Right forelimb (tissue), 1 donor: ENCODE results near the gene RIN1.
A peak's percentile ranks its signal among the peaks of the same experiment; 100 is the strongest.
"Not testable (repeated sequence)": the region's sequence is repeated elsewhere in the genome, so short reads cannot be mapped to it uniquely, and the experiment has no call there.

ENCODE experiments used
- DNase-seq: peaks from one replicate; pipeline ENCODE4 v3.0.0-alpha.2; 2018

The RIN1 gene, protein sequence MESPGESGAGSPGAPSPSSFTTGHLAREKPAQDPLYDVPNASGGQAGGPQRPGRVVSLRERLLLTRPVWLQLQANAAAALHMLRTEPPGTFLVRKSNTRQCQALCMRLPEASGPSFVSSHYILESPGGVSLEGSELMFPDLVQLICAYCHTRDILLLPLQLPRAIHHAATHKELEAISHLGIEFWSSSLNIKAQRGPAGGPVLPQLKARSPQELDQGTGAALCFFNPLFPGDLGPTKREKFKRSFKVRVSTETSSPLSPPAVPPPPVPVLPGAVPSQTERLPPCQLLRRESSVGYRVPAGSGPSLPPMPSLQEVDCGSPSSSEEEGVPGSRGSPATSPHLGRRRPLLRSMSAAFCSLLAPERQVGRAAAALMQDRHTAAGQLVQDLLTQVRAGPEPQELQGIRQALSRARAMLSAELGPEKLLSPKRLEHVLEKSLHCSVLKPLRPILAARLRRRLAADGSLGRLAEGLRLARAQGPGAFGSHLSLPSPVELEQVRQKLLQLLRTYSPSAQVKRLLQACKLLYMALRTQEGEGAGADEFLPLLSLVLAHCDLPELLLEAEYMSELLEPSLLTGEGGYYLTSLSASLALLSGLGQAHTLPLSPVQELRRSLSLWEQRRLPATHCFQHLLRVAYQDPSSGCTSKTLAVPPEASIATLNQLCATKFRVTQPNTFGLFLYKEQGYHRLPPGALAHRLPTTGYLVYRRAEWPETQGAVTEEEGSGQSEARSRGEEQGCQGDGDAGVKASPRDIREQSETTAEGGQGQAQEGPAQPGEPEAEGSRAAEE

DNA sequence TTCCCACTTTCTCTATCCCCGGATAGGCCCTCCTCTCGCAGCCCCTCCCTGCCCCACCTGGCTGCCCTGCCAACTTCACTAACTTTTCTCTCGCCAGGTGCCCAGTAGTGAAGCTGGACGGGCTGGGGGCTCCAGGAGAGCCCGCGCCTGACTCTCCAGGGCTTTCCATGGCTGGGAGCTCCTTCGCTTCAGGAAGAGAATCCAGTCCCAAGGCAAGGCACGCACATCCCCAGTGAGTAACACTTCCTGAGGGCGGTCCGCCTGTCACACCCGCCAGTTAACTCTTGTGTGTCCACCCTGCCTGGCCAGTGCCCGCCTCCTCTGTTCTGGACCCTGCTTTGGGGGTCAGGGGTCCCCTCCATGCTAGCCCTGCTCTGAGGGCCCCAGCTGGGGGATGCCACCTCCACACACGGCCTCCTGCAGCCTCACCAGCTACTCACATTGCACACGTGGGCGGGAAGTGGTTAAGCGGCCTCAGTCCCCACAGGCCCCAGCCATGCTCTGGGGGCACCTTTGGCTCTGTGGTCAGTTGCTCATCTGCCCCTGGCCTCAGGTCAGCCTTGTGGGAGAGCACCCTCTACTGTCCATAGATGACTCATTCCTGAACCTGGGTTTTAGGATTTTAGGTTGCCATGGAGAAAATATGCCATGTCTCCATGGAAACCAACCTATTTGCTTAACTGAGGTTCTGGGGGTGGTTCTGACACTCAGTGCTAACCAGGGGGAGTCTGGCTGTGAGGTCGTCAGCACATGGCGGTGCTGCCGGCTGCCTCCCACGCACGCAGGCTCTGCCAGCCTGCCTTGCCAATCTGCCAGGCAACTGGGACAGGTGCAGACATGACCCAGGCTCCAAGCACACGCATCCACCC is at the start of gene RIN1:
Gene RIN1 (minus strand): TSS at position 201 of the 869 bp plus-strand sequence. CDS start 32 bp downstream, at position 169.
- DNase-seq, result peak; percentile 71

- DNase-seq, result not testable (repeated sequence)
Measured at GRCh38 chr11:66384316-66384715, 48.1 kb upstream of the RIN1 start.

- not testable (repeated sequence) for DNase-seq
Measured at GRCh38 chr11:66380264-66380663, 44.0 kb upstream of the RIN1 start.

GRCh38 chr11:66373690-66374287 is 37.6 kb upstream of the RIN1 start:
- DNase-seq, result not testable (repeated sequence)

DNA sequence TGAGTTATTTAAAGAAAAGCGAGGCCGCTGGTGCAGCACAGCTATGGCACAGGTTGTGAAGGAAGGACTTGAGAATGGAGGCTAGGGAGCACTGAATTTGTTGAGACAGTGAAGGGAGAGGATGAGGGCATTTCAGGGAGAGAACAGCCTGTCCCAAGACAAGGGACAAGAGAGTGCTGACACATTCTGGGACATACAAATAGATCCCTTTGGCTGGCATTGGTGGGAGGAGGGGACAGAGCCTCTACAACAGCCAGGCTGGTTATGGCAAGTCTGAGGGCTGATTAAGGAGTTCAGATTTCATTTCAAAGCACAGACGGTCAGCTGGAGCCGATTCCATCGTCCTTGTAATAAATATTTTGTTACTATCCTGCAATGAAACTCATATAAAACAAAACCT is 37.0 kb upstream of the RIN1 start:
- no peak for DNase-seq

GRCh38 chr11:66371627-66372415 is 35.6 kb upstream of the RIN1 start, which contains the start of gene SLC29A2:
Gene SLC29A2 (minus strand): TSS chr11:66371760. CDS start chr11:66371591, 169 bp downstream.
- peak; percentile 63 for DNase-seq

DNA sequence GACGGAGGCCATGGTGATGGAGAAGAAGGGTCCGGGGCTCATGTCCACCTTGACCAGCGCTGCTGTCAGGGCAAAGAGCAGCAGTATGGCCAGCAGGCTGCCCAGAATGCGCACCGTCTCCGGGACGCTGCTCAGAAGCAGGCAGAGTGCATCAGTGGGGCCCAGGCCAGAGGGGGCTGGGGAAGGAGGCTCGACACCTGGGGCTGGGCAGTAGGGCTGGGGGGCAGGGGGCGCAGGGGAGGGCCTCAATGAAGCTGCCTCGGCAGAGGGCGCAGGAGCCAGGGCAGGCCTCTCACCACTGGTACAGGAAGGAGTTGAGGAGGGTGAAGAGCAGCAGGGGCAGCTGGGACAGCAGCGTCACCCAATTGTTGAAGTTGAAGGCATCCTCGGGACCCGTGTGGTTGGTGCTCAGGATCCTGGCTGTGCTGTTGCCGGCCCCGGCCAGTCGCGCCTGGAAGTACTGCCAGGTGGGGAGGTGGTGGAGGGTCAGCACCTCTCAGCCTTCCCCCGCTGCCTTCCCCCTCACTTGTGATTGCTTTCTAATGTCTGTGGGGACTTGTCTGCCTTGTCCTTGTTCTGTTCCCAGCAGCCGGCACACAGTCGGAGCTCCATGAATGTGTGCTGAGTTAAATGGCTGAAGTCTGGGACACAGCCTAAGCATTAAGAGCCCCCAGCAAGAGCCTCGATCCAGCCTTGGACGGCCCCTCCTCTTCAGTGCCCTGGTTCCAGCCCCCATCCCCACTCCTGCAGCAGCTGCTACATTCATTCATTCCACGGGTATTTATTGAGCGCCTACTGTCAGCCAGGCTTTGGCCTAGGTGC is 33.0 kb upstream of the RIN1 start:
- no peak for DNase-seq

DNA sequence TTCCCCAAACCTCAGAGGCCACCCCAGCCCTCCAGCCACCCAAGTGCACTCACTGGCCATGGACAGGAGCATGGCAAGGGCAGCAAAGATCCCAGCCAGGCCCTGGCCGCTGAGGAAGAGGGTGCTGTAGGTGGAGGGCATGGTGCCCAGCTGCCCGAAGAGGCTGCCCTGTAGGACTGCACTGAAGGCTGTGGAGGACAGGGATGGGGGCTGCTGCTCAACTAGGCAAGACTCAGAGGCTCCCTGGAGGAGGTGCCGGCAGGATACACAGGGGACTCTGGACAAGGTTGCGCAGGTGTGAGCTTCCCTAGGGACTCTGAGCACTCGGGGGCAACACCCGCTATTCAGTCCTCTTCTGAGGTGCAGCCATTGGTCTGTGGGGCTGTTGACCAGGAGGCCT is 32.2 kb upstream of the RIN1 start:
- DNase-seq, result no peak

DNA sequence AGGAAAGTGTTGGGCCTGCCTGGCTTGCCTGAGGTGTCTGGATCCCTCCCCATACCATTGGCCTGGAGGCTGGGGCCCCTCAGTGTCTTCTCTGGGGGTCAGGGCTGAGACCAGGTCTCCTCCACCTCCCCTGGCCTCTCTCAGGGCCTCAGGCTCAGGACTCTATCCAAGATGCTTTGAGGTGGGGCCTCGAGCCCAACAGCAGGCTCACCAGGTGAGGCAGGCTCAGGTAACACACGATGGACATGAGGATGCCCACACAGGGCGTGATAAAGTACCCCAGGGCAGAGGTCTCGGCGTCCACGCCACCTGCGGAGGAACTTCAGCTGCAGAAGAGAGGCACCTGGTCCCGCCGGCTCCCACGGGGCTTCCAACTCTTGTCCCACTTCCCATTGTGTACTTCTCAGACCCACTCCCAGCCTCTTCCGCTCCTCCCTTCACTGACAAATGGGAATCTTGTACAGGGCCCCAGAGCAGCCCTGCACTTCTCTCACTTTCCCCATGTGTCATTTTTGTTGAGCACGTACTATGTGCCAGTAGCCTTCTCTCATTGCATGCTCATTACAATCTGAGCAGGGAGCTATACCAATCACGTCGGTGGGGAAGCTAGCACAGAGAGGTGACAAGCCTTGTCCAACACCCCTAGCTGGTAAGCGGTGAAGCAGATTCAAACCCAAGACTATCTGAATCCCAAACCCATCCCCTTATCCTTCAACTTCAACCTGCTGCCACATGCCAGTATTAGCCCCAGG is 31.5 kb upstream of the RIN1 start:
- no peak for DNase-seq

- DNase-seq, result no peak
Measured at GRCh38 chr11:66366844-66367477, 30.7 kb upstream of the RIN1 start.

GRCh38 chr11:66365711-66366619 is 29.7 kb upstream of the RIN1 start:
- DNase-seq, result no peak

GRCh38 chr11:66365166-66365565 is 28.9 kb upstream of the RIN1 start:
- DNase-seq, result no peak

- DNase-seq, result peak; percentile 63
Measured at GRCh38 chr11:66363805-66364535, 27.7 kb upstream of the RIN1 start.

- no peak for DNase-seq
Measured at GRCh38 chr11:66363187-66363601, 27.0 kb upstream of the RIN1 start.

GRCh38 chr11:66362481-66363147 is 26.4 kb upstream of the RIN1 start:
- no peak for DNase-seq

DNA sequence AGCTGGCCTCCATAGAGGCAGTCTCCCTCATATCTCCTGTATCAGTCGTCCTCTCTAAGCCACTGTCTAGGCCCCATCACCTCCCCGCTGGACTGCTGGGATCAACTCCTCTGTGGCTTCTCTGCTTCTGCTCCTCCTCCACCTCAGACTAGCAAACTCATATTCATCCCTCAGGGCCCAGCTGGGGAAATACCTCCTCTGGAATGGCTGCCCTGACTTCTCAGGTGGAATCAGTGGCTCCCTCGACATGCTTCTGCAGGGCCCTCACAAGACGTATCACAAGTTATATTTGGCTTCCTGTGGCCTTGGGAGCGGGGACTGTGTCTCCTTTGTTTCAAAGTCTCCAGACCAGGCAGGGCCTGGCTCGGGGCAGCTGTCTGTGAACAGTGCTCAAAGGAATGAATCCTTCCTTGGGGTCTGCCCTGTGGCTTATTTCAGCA is 25.3 kb upstream of the RIN1 start:
- DNase-seq, result no peak
